H1 (cell line): ENCODE measurements around the gene LIMS1. TPM values are rescaled to one million over a fixed set of nuclear protein-coding genes. Genes with fewer than 3 reads are reported as not detected.

ENCODE experiments used
- CTCF ChIA-PET: fragments of 300-600 bp; sonication (Branson Sonifier 250); formaldehyde crosslinking; loops from one replicate; lab custom pipeline; 2021; ENCODE audit not compliant: partially characterized antibody; lab: Charles Lee
- POLR2A ChIA-PET: fragments of 300-600 bp; sonication (Branson Sonifier 250); formaldehyde crosslinking; loops from one replicate; lab custom pipeline; 2021; ENCODE audit warnings: inconsistent platforms; ENCODE audit not compliant: partially characterized antibody; lab: Charles Lee
- DNase-seq, 2 experiments: peaks; one replicate each; pipeline versions ENCODE4 v3.0.0 to v3.0.0-alpha.2; 2010 to 2022; ENCODE audit warnings: low spot score in 2 of 2, low read depth in 1 of 2, mixed read lengths in 1 of 2
- FAIRE-seq: peaks from 2 replicates; lab custom pipeline; 2011; peaks lifted over from hg19 to GRCh38; lab: Jason Lieb, UNC
- H2AFZ ChIP-seq: 2 replicates; pipeline ENCODE4 v1.8.1; 2012; ENCODE audit warnings: low read length, inconsistent platforms
- H2AK5ac ChIP-seq: 2 replicates; pipeline ENCODE4 v1.6.1; 2013; ENCODE audit warnings: low read depth, low read length
- H2BK120ac ChIP-seq: replicated peaks from 2 replicates; pipeline ENCODE3; 2013; ENCODE audit warnings: low read depth, low read length, inconsistent platforms
- H2BK12ac ChIP-seq: 2 replicates; pipeline ENCODE4 v1.6.1; 2013; ENCODE audit warnings: low read depth, low read length
- H2BK15ac ChIP-seq: 2 replicates; pipeline ENCODE4 v1.6.1; 2013; ENCODE audit warnings: low read length
- H2BK20ac ChIP-seq: 2 replicates; pipeline ENCODE4 v1.6.1; 2013; ENCODE audit warnings: low read length
- H2BK5ac ChIP-seq: 2 replicates; pipeline ENCODE4 v1.6.1; 2013; ENCODE audit warnings: low read depth, low read length
- H3K14ac ChIP-seq: 2 replicates; pipeline ENCODE4 v1.6.1; 2013; ENCODE audit warnings: inconsistent platforms; ENCODE audit not compliant: insufficient read length
- H3K18ac ChIP-seq: 2 replicates; pipeline ENCODE4 v1.6.1; 2013; ENCODE audit warnings: low read length; ENCODE audit errors: extremely low read depth
- H3K23ac ChIP-seq: 2 replicates; pipeline ENCODE4 v1.6.1; 2013; ENCODE audit warnings: inconsistent platforms; ENCODE audit not compliant: insufficient read length
- H3K23me2 ChIP-seq: 2 replicates; pipeline ENCODE4 v1.6.1; 2013; ENCODE audit warnings: low read depth, low read length
- H3K27ac ChIP-seq: 2 replicates; pipeline ENCODE4 v1.6.1; 2011; ENCODE audit warnings: low read depth, low read length, inconsistent platforms
- H3K27me3 ChIP-seq, 4 experiments: replicated peaks in 1 of 4; 1 replicate in 1 of 4; 2 replicates in 3 of 4; pipeline versions ENCODE4 v1.6.1 to v1.8.1; 2011 to 2013; ENCODE audit warnings: low read length in 3 of 4, mild to moderate bottlenecking in 3 of 4, inconsistent platforms in 2 of 4, mixed read lengths in 2 of 4, moderate library complexity in 1 of 4; ENCODE audit not compliant: control insufficient read depth in 3 of 4, insufficient read depth in 3 of 4; ENCODE audit errors: extremely low read depth in 1 of 4
- H3K36me3 ChIP-seq, 4 experiments: 2 replicates each; pipeline versions ENCODE4 v1.6.1 to v1.8.1; 2011 to 2013; ENCODE audit warnings: mild to moderate bottlenecking in 4 of 4, low read length in 3 of 4, moderate library complexity in 2 of 4, control low read depth in 1 of 4, inconsistent platforms in 1 of 4; ENCODE audit not compliant: insufficient read depth in 4 of 4, control insufficient read depth in 2 of 4
- H3K4ac ChIP-seq: replicated peaks from 2 replicates; pipeline ENCODE3; 2013; ENCODE audit warnings: low read length, low read depth, mixed read lengths, inconsistent platforms; ENCODE audit not compliant: insufficient read length
- H3K4me1 ChIP-seq, 4 experiments: replicated peaks in 1 of 4; 1 replicate in 1 of 4; 2 replicates in 3 of 4; pipeline versions ENCODE4 v1.6.1 to v1.8.1; 2011 to 2013; ENCODE audit warnings: low read length in 3 of 4, inconsistent platforms in 2 of 4, mixed read lengths in 1 of 4; ENCODE audit not compliant: insufficient read depth in 4 of 4, control insufficient read depth in 3 of 4
- H3K4me2 ChIP-seq, 2 experiments: 2 replicates each; pipeline versions ENCODE4 v1.6.1 to v1.8.1; 2011 to 2013; ENCODE audit warnings: low read depth in 2 of 2, low read length in 2 of 2, control low read depth in 1 of 2, inconsistent platforms in 1 of 2, mild to moderate bottlenecking in 1 of 2; ENCODE audit not compliant: insufficient read depth in 1 of 2
- H3K4me3 ChIP-seq, 4 experiments: fragments of 200-600, 300-600 bp in 1 of 4; sonication (generic), shearing (Covaris generic), sonication (Bioruptor Twin) in 1 of 4; 2 replicates each; pipeline versions ENCODE4 v1.5.1 to v1.8.1; 2011 to 2016; ENCODE audit warnings: low read length in 4 of 4, low read depth in 3 of 4, control low read depth in 2 of 4, inconsistent platforms in 2 of 4, mild to moderate bottlenecking in 2 of 4, mixed read lengths in 1 of 4, moderate library complexity in 1 of 4; ENCODE audit not compliant: insufficient read depth in 2 of 4; ENCODE audit errors: extremely low read depth in 1 of 4
- H3K56ac ChIP-seq: replicated peaks from 2 replicates; pipeline ENCODE3; 2013; ENCODE audit warnings: low read depth, mild to moderate bottlenecking, mixed read lengths, low read length, inconsistent platforms; ENCODE audit not compliant: insufficient read length
- H3K79me1 ChIP-seq: 2 replicates; pipeline ENCODE4 v1.6.1; 2013; ENCODE audit warnings: low read depth, low read length, control low read depth
- H3K79me2 ChIP-seq, 2 experiments: 2 replicates each; pipeline versions ENCODE4 v1.6.1 to v1.8.1; 2012 to 2013; ENCODE audit warnings: low read length in 2 of 2, mild to moderate bottlenecking in 2 of 2, inconsistent platforms in 1 of 2; ENCODE audit not compliant: insufficient read depth in 2 of 2, control insufficient read depth in 1 of 2
- H3K9ac ChIP-seq, 4 experiments: replicated peaks in 1 of 4; 1 replicate in 1 of 4; 2 replicates in 3 of 4; pipeline versions ENCODE4 v1.6.1 to v1.8.1; 2011 to 2013; ENCODE audit warnings: low read depth in 3 of 4, low read length in 3 of 4, control low read depth in 2 of 4, mild to moderate bottlenecking in 2 of 4, moderate library complexity in 2 of 4, inconsistent platforms in 1 of 4; ENCODE audit errors: extremely low read depth in 1 of 4
- H3K9me3 ChIP-seq, 2 experiments: 2 replicates each; pipeline versions ENCODE4 v1.6.1 to v1.8.1; 2012 to 2013; ENCODE audit warnings: mild to moderate bottlenecking in 2 of 2, moderate library complexity in 2 of 2, control low read depth in 1 of 2, inconsistent platforms in 1 of 2, low read depth in 1 of 2, low read length in 1 of 2, mixed read lengths in 1 of 2; ENCODE audit not compliant: insufficient read depth in 2 of 2
- H4K20me1 ChIP-seq, 2 experiments: replicated peaks in 1 of 2; 2 replicates each; pipeline versions ENCODE3 to v1.8.1; 2011 to 2013; ENCODE audit warnings: inconsistent platforms in 2 of 2, low read length in 2 of 2, mild to moderate bottlenecking in 1 of 2; ENCODE audit not compliant: insufficient read depth in 2 of 2, control insufficient read depth in 1 of 2
- H4K5ac ChIP-seq: 2 replicates; pipeline ENCODE4 v1.6.1; 2013; ENCODE audit warnings: low read length, low read depth, mixed read lengths, inconsistent platforms; ENCODE audit not compliant: insufficient read length
- H4K8ac ChIP-seq: 2 replicates; pipeline ENCODE4 v1.8.0; 2013; ENCODE audit warnings: mild to moderate bottlenecking, moderate library complexity, low read length, inconsistent platforms; ENCODE audit not compliant: insufficient read depth; ENCODE audit errors: extremely low read depth
- H4K91ac ChIP-seq: replicated peaks from 2 replicates; pipeline ENCODE3; 2013; ENCODE audit warnings: low read length, mixed read lengths, inconsistent platforms; ENCODE audit not compliant: insufficient read length
- SP4 ChIP-seq: IDR thresholded peaks from 2 replicates; pipeline ENCODE4 v1.6.1; 2012; ENCODE audit warnings: low read length, inconsistent platforms
- WGBS, 2 experiments: shearing (Covaris generic) in 1 of 2; methylation state at CpG; one replicate each; pipeline versions ENCODE4 v1.1.6 to v1.1.7; 2013 to 2015; ENCODE audit warnings: low lambda C conversion rate in 2 of 2, mixed read lengths in 2 of 2, inconsistent platforms in 1 of 2, low coverage in 1 of 2, missing lambda C conversion rate in 1 of 2; ENCODE audit not compliant: insufficient replicate concordance in 2 of 2, insufficient coverage in 1 of 2, insufficient read length in 1 of 2; ENCODE audit errors: extremely low coverage in 1 of 2, missing lambda C conversion rate in 1 of 2; 5-methylcytosine and 5-hydroxymethylcytosine counted together
- polyA plus RNA-seq, 7 experiments: library from polyadenylated mRNA; depleted of rRNA in 3 of 7; stranded (reverse) in 5 of 7; unstranded in 2 of 7; fragments of >200 nt in 5 of 7; fragments of 200-250 nt in 2 of 7; gene quantifications; 1 replicate in 5 of 7; 2 replicates in 1 of 7; 4 replicates in 1 of 7; pipeline versions ENCODE4 v1.2.1 to v1.2.3, GENCODE V29; 2011 to 2013; ENCODE audit warnings: missing spikeins in 2 of 7, mixed read lengths in 2 of 7
- total RNA-seq: library from RNA; stranded (reverse); fragmentation: NEBNext Ultra II Directional; extraction: Animal tissue kit (Norgen Biotek cat#: 25700); gene quantifications from 2 replicates; pipeline ENCODE4 v1.2.1, GENCODE V29; 2021

The LIMS1 gene
- total and polyA plus RNA-seq, 2 of the 8 experiments (the other 6 are each of a cell fraction or from before 2014, with no cell fraction given) = 24.1 to 36.7 TPM

DNA sequence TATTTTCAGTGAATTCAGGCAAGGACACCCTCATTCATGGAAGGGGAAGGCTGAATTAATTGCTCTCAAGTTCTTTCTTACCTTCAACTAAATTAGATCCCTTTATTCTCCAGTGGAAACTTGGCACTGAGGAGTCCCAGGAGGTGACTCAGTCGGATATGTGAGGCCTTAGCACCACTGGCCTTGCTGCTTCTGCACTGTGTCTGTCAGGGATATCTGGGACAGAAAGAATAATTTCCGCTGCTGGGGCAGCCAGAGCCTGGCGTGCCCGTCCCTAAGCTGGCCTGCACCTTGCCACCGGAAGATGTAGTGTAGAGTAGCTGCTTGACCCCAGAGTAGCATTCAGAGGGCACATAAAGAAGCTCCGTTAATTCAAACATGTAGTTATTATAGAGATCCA lies 53.4 kb downstream of the LIMS1 start:
- POLR2A ChIA-PET = interaction anchor here (1.7 kb wide), 1 partner anchor 12 kb away, joined by 5 read pairs; no protein-coding TSS in a partner anchor
- no peak for TF ChIP-seq SP4

More for the DNA sequence above, 53.4 kb downstream of the LIMS1 start:
- H4K8ac ChIP-seq = no peak overlapping the region
- no peak overlapping the region for H3K4me3 ChIP-seq
- WGBS, 2 experiments = 96% methylated on average over 6 of the region's 6 CpGs; no CpG with 5 or more reads in 1 of the 2 experiments
- peaks cover 0 to 29% of the 10 kb centered on the region in 2 experiments; a peak in 2 of 4 replicates for H3K79me2 ChIP-seq
- H3K23ac ChIP-seq = no peak overlapping the region
- H3K4ac ChIP-seq = no peak overlapping the region
- no peaks in the 10 kb centered on the region for H3K9me3 ChIP-seq
- no peak overlapping the region for H4K91ac ChIP-seq
- H2AFZ ChIP-seq = no peak overlapping the region
- H3K18ac ChIP-seq = no peak overlapping the region
- H4K20me1 ChIP-seq = no peaks in the 10 kb centered on the region
- no peak overlapping the region for H2BK15ac ChIP-seq
- no peak overlapping the region for H2AK5ac ChIP-seq
- CTCF ChIA-PET = interaction anchor here (1.1 to 5.1 kb wide), 6 partner anchors 12 to 205 kb away, joined by 3 to 54 read pairs (median 7); no protein-coding TSS in a partner anchor
- no peak for DNase-seq
- H4K5ac ChIP-seq = no peak overlapping the region
- H3K4me1 ChIP-seq = peaks cover 0 to 4% (median 3%) of the 10 kb centered on the region in 4 experiments; a peak in 4 of 7 replicates
- no peak overlapping the region for H2BK120ac ChIP-seq
- H3K9ac ChIP-seq = no peak overlapping the region
- FAIRE-seq = no peak
- H3K14ac ChIP-seq = no peak overlapping the region
- H3K4me2 ChIP-seq = no peak overlapping the region
- no peaks in the 10 kb centered on the region for H3K23me2 ChIP-seq
- H2BK20ac ChIP-seq = no peak overlapping the region
- H2BK5ac ChIP-seq = no peak overlapping the region
- H2BK12ac ChIP-seq = no peak overlapping the region
- H3K27ac ChIP-seq = no peak overlapping the region
- no peaks in the 10 kb centered on the region for H3K27me3 ChIP-seq
- H3K36me3 ChIP-seq = no peaks in the 10 kb centered on the region
- no peak overlapping the region for H3K56ac ChIP-seq
- H3K79me1 ChIP-seq = peaks cover 3% of the 10 kb centered on the region; the same call in 1 of the 2 replicates
